ENCODE measurements around the gene URB2. TPM values are rescaled to one million over a fixed set of nuclear protein-coding genes. Genes with fewer than 3 reads are reported as not detected.

URB2 gene
- polyA plus RNA-seq, 1 experiment = 6.4 TPM

- Histone ChIP-seq H3K4me3 (ENCODE audit: low read depth, low read length) (no peak overlapping the region), H3K27ac (ENCODE audit: low read depth, low read length) (no peak overlapping the region), H3K9me3 (ENCODE audit: control insufficient read depth, insufficient read depth, low read length) (no peaks in the 10 kb centered on the region), H3K27me3 (ENCODE audit: control insufficient read depth, insufficient read depth, low read length) (no peaks in the 10 kb centered on the region)
- no peak for DNase-seq (ENCODE audit: low read depth, low spot score)
- ChIA-PET CTCF (interaction anchor here (2.8 kb wide), 1 partner anchor 14 kb away, joined by 14 read pairs; no protein-coding TSS in a partner anchor), POLR2A (no interaction called here)
- TF ChIP-seq CTCF (IDR thresholded peaks at IDR 0.05; ENCODE audit: low read depth, low read length) = no peak
Measured at GRCh38 chr1:229674042-229674441, 48.0 kb downstream of the URB2 start.

- ChIA-PET POLR2A (interaction anchor here (0.7 kb wide), 1 partner anchor 12 kb away, joined by 4 read pairs; no protein-coding TSS in a partner anchor), CTCF (no interaction called here)
- no peak for TF ChIP-seq CTCF (IDR thresholded peaks at IDR 0.05; ENCODE audit: low read depth, low read length)
- no peak overlapping the region for H3K27ac ChIP-seq (ENCODE audit: low read depth, low read length)
- DNase-seq (ENCODE audit: low read depth, low spot score) = no peak
- H3K9me3 ChIP-seq (ENCODE audit: control insufficient read depth, insufficient read depth, low read length) = no peaks in the 10 kb centered on the region
- no peak overlapping the region for H3K4me3 ChIP-seq (ENCODE audit: low read depth, low read length)
- H3K27me3 ChIP-seq (ENCODE audit: control insufficient read depth, insufficient read depth, low read length) = no peaks in the 10 kb centered on the region
Measured at GRCh38 chr1:229675396-229675795, 49.3 kb downstream of the URB2 start.

GRCh38 chr1:229685149-229685548 lies 59.1 kb downstream of the URB2 start:
- H3K27me3 ChIP-seq (ENCODE audit: control insufficient read depth, insufficient read depth, low read length) = peaks cover 3% of the 10 kb centered on the region
- no peak for DNase-seq (ENCODE audit: low read depth, low spot score)
- H3K4me3 ChIP-seq (ENCODE audit: low read depth, low read length) = no peak overlapping the region
- ChIA-PET CTCF (no interaction called here), POLR2A (no interaction called here)
- H3K27ac ChIP-seq (ENCODE audit: low read depth, low read length) = no peak overlapping the region
- TF ChIP-seq CTCF (IDR thresholded peaks at IDR 0.05; ENCODE audit: low read depth, low read length) = no peak
- peaks cover 6% of the 10 kb centered on the region; the same call in 1 of the 2 replicates for H3K9me3 ChIP-seq (ENCODE audit: control insufficient read depth, insufficient read depth, low read length)

GRCh38 chr1:229689273-229689672 lies 63.2 kb downstream of the URB2 start:
- no peak overlapping the region for H3K4me3 ChIP-seq (ENCODE audit: low read depth, low read length)
- H3K27me3 ChIP-seq (ENCODE audit: control insufficient read depth, insufficient read depth, low read length) = peaks cover 3% of the 10 kb centered on the region
- TF ChIP-seq CTCF (IDR thresholded peaks at IDR 0.05; ENCODE audit: low read depth, low read length) = no peak
- ChIA-PET POLR2A (no interaction called here), CTCF (no interaction called here)
- H3K27ac ChIP-seq (ENCODE audit: low read depth, low read length) = no peak overlapping the region
- no peak for DNase-seq (ENCODE audit: low read depth, low spot score)
- H3K9me3 ChIP-seq (ENCODE audit: control insufficient read depth, insufficient read depth, low read length) = peaks cover 6% of the 10 kb centered on the region; the same call in 1 of the 2 replicates

GRCh38 chr1:229689904-229690303 lies 63.9 kb downstream of the URB2 start:
- Histone ChIP-seq H3K27me3 (ENCODE audit: control insufficient read depth, insufficient read depth, low read length) (peaks cover 3% of the 10 kb centered on the region), H3K27ac (ENCODE audit: low read depth, low read length) (no peak overlapping the region), H3K9me3 (ENCODE audit: control insufficient read depth, insufficient read depth, low read length) (peaks cover 2% of the 10 kb centered on the region; the same call in 1 of the 2 replicates), H3K4me3 (ENCODE audit: low read depth, low read length) (no peak overlapping the region)
- DNase-seq (ENCODE audit: low read depth, low spot score) = no peak
- POLR2A ChIA-PET = no interaction called here
- CTCF ChIA-PET = no interaction called here
- TF ChIP-seq CTCF (IDR thresholded peaks at IDR 0.05; ENCODE audit: low read depth, low read length) = no peak
